Transverse colon (tissue), 4 donors: ENCODE data around the gene MUC5B. TPM values are rescaled to one million over a fixed set of nuclear protein-coding genes. Genes with fewer than 3 reads are reported as not detected.
A peak's percentile ranks its signal among the peaks of the same experiment; 100 is the strongest.

ENCODE experiments used
- DNase-seq: peaks from one replicate; pipeline ENCODE4 v3.0.0-alpha.2; 2019
- H3K27ac ChIP-seq, 4 donors: fragments of 200-600 bp; sonication (generic); 2 replicates each; pipeline ENCODE4 v1.5.1; 2016 to 2018; ENCODE audit warnings: inconsistent platforms in 4 of 4
- H3K27me3 ChIP-seq: fragments of 200-600 bp; sonication (generic); 2 replicates; pipeline ENCODE4 v1.5.1; 2017; ENCODE audit warnings: inconsistent platforms
- H3K36me3 ChIP-seq, 4 donors: fragments of 200-600 bp; sonication (generic); 2 replicates each; pipeline ENCODE4 v1.5.1; 2017 to 2019; ENCODE audit warnings: inconsistent platforms in 4 of 4
- H3K4me1 ChIP-seq, 4 donors: fragments of 200-600 bp; sonication (generic); 2 replicates each; pipeline ENCODE4 v1.5.1; 2017 to 2020; ENCODE audit warnings: inconsistent platforms in 4 of 4
- H3K4me3 ChIP-seq, 4 donors: fragments of 200-600 bp; sonication (generic); 1 replicate in 1 of 4; 2 replicates in 3 of 4; pipeline versions ENCODE4 v1.5.1 to v1.6.1; 2017 to 2019; ENCODE audit warnings: inconsistent platforms in 4 of 4
- H3K9me3 ChIP-seq, 2 donors: fragments of 200-600 bp; sonication (generic); 2 replicates each; pipeline ENCODE4 v1.5.1; 2017 to 2019; ENCODE audit warnings: inconsistent platforms in 2 of 2
- EP300 ChIP-seq: sonication (generic); formaldehyde crosslinking; IDR thresholded peaks from one replicate; pipeline ENCODE4 v1.6.1; 2017; ENCODE audit warnings: antibody characterized with exemption, low read depth
- POLR2A ChIP-seq: fragments of 450-650 bp; IDR thresholded peaks from one replicate; pipeline ENCODE4 v1.6.1; 2016; ENCODE audit warnings: antibody characterized with exemption, mild to moderate bottlenecking, moderate library complexity
- POLR2AphosphoS5 ChIP-seq, 3 donors: sonication (generic); formaldehyde crosslinking; IDR thresholded peaks; one replicate each; pipeline ENCODE4 v1.6.1; 2016; ENCODE audit warnings: antibody characterized with exemption in 3 of 3
- WGBS, 2 donors: methylation state at CpG; one replicate each; pipeline ENCODE4 v1.1.5; 2018; ENCODE audit warnings: low coverage in 1 of 2; 5-methylcytosine and 5-hydroxymethylcytosine counted together
- in situ Hi-C, 4 donors: fragments of 200-750 bp; cut with MboI; loops; one replicate each; pipeline versions ENCODE4 v1.15.0 to v1.15.1; 2017; ENCODE audit warnings: low sequenced_read_pairs in 3 of 4, low pct_ligation_motif_present in 1 of 4, low pct_unique_long_range_greater_than_20kb in 1 of 4
- intact Hi-C: fragments of 100-400 bp; cut with DNase I; formaldehyde crosslinking; loops from one replicate; pipeline ENCODE4 v1.15.1; 2023; ENCODE audit warnings: low total_unique reads
- total RNA-seq, 4 donors: library from RNA; depleted of rRNA; stranded (reverse); fragments of >200 nt; gene quantifications; one replicate each; pipeline ENCODE4 v1.1.0, GENCODE V29; 2016
- TF ChIP-seq, protein P1 (sequence below), 5 experiments: fragments of 200-600 bp in 3 of 5; fragments of 450-650 bp in 2 of 5; sonication (generic) in 3 of 5; IDR thresholded peaks; 1 replicate in 2 of 5; 2 replicates in 3 of 5; pipeline ENCODE4 v1.5.1; 2016 to 2017; ENCODE audit warnings: antibody characterized with exemption in 5 of 5, inconsistent platforms in 3 of 5, mild to moderate bottlenecking in 2 of 5, moderate library complexity in 1 of 5

The MUC5B gene
- total RNA-seq, 4 donors from 2014 or later = 58.0 to 825 (median 85.6) TPM

DNA sequence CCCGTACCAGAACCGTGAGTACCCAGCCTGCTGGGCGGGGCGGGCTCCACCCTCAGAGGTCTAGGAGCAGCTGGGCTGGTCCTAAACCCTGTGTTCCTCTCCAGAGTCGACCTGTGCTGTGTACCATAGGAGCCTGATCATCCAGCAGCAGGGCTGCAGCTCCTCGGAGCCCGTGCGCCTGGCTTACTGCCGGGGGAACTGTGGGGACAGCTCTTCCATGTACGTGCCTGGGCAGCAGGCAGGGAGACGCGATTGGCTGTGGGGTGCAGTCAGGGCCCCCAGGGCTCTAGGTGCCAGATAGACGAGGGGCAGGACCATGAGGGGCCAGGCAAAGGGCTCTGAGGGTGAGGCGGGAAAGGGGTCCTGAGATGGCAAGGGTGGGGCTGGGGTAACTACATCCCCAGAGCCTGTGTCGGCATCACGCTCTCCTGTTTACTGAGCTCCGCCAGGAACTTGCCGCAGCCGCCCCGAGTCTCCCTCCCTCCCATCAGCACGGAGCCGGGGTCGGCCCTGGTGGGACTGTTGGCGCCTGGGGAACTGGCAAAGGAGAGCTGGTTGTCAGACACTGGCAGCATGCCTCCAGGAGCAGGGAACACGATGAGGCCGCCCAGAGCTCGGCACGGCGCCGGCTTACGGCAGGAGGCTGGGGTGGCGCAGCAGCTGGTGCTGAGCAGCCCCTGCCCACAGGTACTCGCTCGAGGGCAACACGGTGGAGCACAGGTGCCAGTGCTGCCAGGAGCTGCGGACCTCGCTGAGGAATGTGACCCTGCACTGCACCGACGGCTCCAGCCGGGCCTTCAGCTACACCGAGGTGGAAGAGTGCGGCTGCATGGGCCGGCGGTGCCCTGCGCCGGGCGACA is 22.9 kb upstream of the MUC5B start:
- Histone ChIP-seq H3K4me3 (no peak overlapping the region), H3K27me3 (peaks cover 52% of the 10 kb centered on the region), H3K36me3 (no peaks in the 10 kb centered on the region), H3K9me3 (no peaks in the 10 kb centered on the region), H3K27ac (no peak overlapping the region), H3K4me1 (peaks cover 10 to 24% (median 21%) of the 10 kb centered on the region in 4 donors)
- in situ Hi-C loops = loop anchor here in 2 of 4 donors (25.0 kb wide), 1 partner anchor 312 kb away; no protein-coding TSS in a partner anchor
- TF ChIP-seq EP300 (no peak), POLR2AphosphoS5 (IDR thresholded peaks at IDR 0.05) (no peak), POLR2A (no peak)
- TF ChIP-seq, protein P1, sequence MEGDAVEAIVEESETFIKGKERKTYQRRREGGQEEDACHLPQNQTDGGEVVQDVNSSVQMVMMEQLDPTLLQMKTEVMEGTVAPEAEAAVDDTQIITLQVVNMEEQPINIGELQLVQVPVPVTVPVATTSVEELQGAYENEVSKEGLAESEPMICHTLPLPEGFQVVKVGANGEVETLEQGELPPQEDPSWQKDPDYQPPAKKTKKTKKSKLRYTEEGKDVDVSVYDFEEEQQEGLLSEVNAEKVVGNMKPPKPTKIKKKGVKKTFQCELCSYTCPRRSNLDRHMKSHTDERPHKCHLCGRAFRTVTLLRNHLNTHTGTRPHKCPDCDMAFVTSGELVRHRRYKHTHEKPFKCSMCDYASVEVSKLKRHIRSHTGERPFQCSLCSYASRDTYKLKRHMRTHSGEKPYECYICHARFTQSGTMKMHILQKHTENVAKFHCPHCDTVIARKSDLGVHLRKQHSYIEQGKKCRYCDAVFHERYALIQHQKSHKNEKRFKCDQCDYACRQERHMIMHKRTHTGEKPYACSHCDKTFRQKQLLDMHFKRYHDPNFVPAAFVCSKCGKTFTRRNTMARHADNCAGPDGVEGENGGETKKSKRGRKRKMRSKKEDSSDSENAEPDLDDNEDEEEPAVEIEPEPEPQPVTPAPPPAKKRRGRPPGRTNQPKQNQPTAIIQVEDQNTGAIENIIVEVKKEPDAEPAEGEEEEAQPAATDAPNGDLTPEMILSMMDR (IDR thresholded peaks at IDR 0.05) = no peak
- peak; percentile 30 for DNase-seq
- intact Hi-C loops = loop anchor here (5.0 kb wide), 2 partner anchors 317 to 377 kb away; no protein-coding TSS in a partner anchor
- WGBS, 2 donors = 44% methylated on average over 34 of the region's 47 CpGs; no CpG with 5 or more reads in 1 of the 2 donors

DNA sequence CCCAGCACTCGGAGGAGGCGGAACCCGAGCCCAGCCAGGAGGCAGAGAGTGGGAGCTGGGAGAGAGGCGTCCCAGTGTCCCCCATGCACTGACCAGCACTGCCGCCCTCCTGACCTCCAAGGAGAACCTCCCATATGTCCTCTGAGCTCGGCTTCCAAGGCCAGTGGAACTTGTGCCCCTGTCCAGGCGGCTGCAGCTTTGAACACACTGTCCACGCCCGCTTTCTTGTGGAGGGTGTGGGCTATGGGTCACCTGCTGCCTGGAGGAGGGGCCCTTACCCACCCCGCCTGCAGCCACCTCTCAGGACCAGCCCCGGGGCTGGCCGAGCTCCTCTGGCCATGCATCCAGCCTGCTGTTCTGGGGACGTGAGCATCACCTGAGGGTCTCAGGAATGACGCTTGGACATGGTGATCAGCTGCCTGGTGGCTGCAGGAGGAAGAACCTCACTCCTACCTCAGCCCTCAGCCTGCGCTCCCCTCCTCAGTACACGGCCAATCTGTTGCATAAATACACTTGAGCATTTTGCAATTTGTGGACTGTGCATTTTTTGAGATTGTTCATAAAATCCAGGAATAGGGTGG is 22.2 kb upstream of the MUC5B start:
- peaks cover 10 to 25% (median 21%) of the 10 kb centered on the region in 4 donors for H3K4me1 ChIP-seq
- DNase-seq = peak; percentile 8
- H3K27ac ChIP-seq = no peak overlapping the region
- H3K36me3 ChIP-seq = no peaks in the 10 kb centered on the region
- in situ Hi-C loops (loop anchor here in 2 of 4 donors (25.0 kb wide), 1 partner anchor 312 kb away; no protein-coding TSS in a partner anchor), intact Hi-C loops (loop anchor here (5.0 kb wide), 2 partner anchors 317 to 377 kb away; no protein-coding TSS in a partner anchor)
- H3K4me3 ChIP-seq = no peak overlapping the region
- H3K27me3 ChIP-seq = peaks cover 52% of the 10 kb centered on the region
- 53% methylated on average over 10 of the region's 16 CpGs; no CpG with 5 or more reads in 1 of the 2 donors for WGBS, 2 donors
- H3K9me3 ChIP-seq = no peaks in the 10 kb centered on the region
- no peak for TF ChIP-seq POLR2A
- TF ChIP-seq EP300 = no peak
- TF ChIP-seq, protein P1 (IDR thresholded peaks at IDR 0.05) = no peak
- TF ChIP-seq POLR2AphosphoS5 (IDR thresholded peaks at IDR 0.05) = no peak

GRCh38 chr11:1201395-1202153 is 21.3 kb upstream of the MUC5B start:
- no peak for DNase-seq
- 87 to 88% methylated on average over 4 of the region's 4 CpGs for WGBS, 2 donors
- H3K4me1 ChIP-seq = peaks cover 10 to 26% (median 21%) of the 10 kb centered on the region in 4 donors
- intact Hi-C loops = loop anchor here (5.0 kb wide), 2 partner anchors 316 to 376 kb away; no protein-coding TSS in a partner anchor
- TF ChIP-seq, protein P1 (IDR thresholded peaks at IDR 0.05) = no peak
- H3K9me3 ChIP-seq = no peaks in the 10 kb centered on the region
- no peak overlapping the region for H3K4me3 ChIP-seq
- in situ Hi-C loops = loop anchor here in 2 of 4 donors (25.0 kb wide), 1 partner anchor 311 kb away; no protein-coding TSS in a partner anchor
- H3K27ac ChIP-seq = no peak overlapping the region
- H3K27me3 ChIP-seq = peaks cover 46% of the 10 kb centered on the region
- no peaks in the 10 kb centered on the region for H3K36me3 ChIP-seq
